ENCODE measurements around the gene NCEH1. TPM values are rescaled to one million over a fixed set of nuclear protein-coding genes. Genes with fewer than 3 reads are reported as not detected.

Gene NCEH1
- total and polyA plus RNA-seq, 2 of the 13 experiments (the other 11 are each of a cell fraction or from before 2014, with no cell fraction given): 12.9 to 21.4 TPM

- TF ChIP-seq TBX2 (CRISPR knock-in tag; IDR thresholded peaks at IDR 0.05; ENCODE audit: borderline replicate concordance): no peak; the same call in 1 of the 2 replicates
- TF ChIP-seq TEAD2 (CRISPR knock-in tag; IDR thresholded peaks at IDR 0.05): no peak
- TF ChIP-seq ZNF616 (CRISPR knock-in tag; IDR thresholded peaks at IDR 0.05; ENCODE audit: low read depth): no peak
- no peak for TF ChIP-seq NR3C1 (CRISPR knock-in tag; IDR thresholded peaks at IDR 0.05)
- no peak for TF ChIP-seq ZNF687 (CRISPR knock-in tag; IDR thresholded peaks at IDR 0.05)
- TF ChIP-seq ZNF749 (CRISPR knock-in tag; IDR thresholded peaks at IDR 0.05; ENCODE audit: borderline replicate concordance): no peak
- TF ChIP-seq ZNF790 (CRISPR knock-in tag; IDR thresholded peaks at IDR 0.05; ENCODE audit: borderline replicate concordance): no peak
- TF ChIP-seq BORCS8-MEF2B (CRISPR knock-in tag; IDR thresholded peaks at IDR 0.05): no peak
- TF ChIP-seq SUZ12 (IDR thresholded peaks at IDR 0.05; ENCODE audit: low read depth, low read length): no peak
- no peak for TF ChIP-seq ATF7 (IDR thresholded peaks at IDR 0.05)
- TF ChIP-seq ATF7 (CRISPR knock-in tag; IDR thresholded peaks at IDR 0.05): no peak
- TF ChIP-seq ZNF644 (CRISPR knock-in tag; IDR thresholded peaks at IDR 0.05; ENCODE audit: low read depth): peak; percentile 80
- no peak for TF ChIP-seq ZNF746 (CRISPR knock-in tag; IDR thresholded peaks at IDR 0.05)
- no peak; the same call in 1 of the 2 replicates for TF ChIP-seq THRA (CRISPR knock-in tag; IDR thresholded peaks at IDR 0.05; ENCODE audit: borderline replicate concordance)
- TF ChIP-seq MEIS1 (CRISPR knock-in tag; IDR thresholded peaks at IDR 0.05; ENCODE audit: borderline replicate concordance): peak; percentile 35; the same call in 1 of the 2 replicates
- no peak for TF ChIP-seq TP53 (CRISPR knock-in tag; conservative IDR thresholded peaks at IDR 0.05)
- no peak for TF ChIP-seq ELF4 (CRISPR knock-in tag; IDR thresholded peaks at IDR 0.05; ENCODE audit: borderline replicate concordance)
Measured at GRCh38 chr3:172601066-172601832, 109.6 kb downstream of the NCEH1 start (continued).
